Activated gamma-delta T cell treated with anti-CD3 and anti-CD28 coated beads, Interleukin-2, amount 50 U/mL, for 16 hours (primary cell): ENCODE data around the gene IL3.

Experiments
- DNase-seq: peaks from one replicate; pipeline ENCODE4 v3.0.0-alpha.2; 2020; ENCODE audit warnings: low read depth

IL3 gene

GRCh38 chr5:132060501-132061161, at the start of gene IL3:
Gene IL3, plus strand, starts transcription at chr5:132060655. Its CDS starts 52 bp downstream, at chr5:132060707.
- no peak for DNase-seq

- DNase-seq = no peak
Observed at GRCh38 chr5:132010989-132011621, 49.4 kb upstream of the IL3 start.

GRCh38 chr5:132011622-132012343, 48.7 kb upstream of the IL3 start, which contains the start of gene ACSL6:
Gene ACSL6, minus strand, starts transcription at chr5:132011658. Its CDS starts 105 bp downstream, at chr5:132011553.
- no peak for DNase-seq

GRCh38 chr5:132012371-132013005, 48.0 kb upstream of the IL3 start:
- DNase-seq = no peak

- DNase-seq = no peak
Observed at GRCh38 chr5:132013006-132013689, 47.3 kb upstream of the IL3 start.

GRCh38 chr5:132013711-132014110, 46.7 kb upstream of the IL3 start:
- no peak for DNase-seq

GRCh38 chr5:132016721-132017250, 43.7 kb upstream of the IL3 start:
- no peak for DNase-seq

GRCh38 chr5:132017316-132017715, 43.1 kb upstream of the IL3 start:
- DNase-seq = no peak

GRCh38 chr5:132017738-132018625, 42.5 kb upstream of the IL3 start:
- no peak for DNase-seq

- DNase-seq = no peak
Observed at GRCh38 chr5:132019337-132019736, 41.1 kb upstream of the IL3 start.

- peak; percentile 62 for DNase-seq
Observed at GRCh38 chr5:132019857-132020555, 40.4 kb upstream of the IL3 start.

- DNase-seq = no peak
Observed at GRCh38 chr5:132020568-132021339, 39.7 kb upstream of the IL3 start.

- no peak for DNase-seq
Observed at GRCh38 chr5:132021654-132022053, 38.8 kb upstream of the IL3 start.

GRCh38 chr5:132022737-132023136, 37.7 kb upstream of the IL3 start:
- DNase-seq = no peak

GRCh38 chr5:132023258-132024116, 37.0 kb upstream of the IL3 start:
- DNase-seq = no peak

GRCh38 chr5:132024117-132024435, 36.4 kb upstream of the IL3 start:
- DNase-seq = no peak

GRCh38 chr5:132024789-132025402, 35.6 kb upstream of the IL3 start:
- no peak for DNase-seq

- DNase-seq = no peak
Observed at GRCh38 chr5:132025403-132025971, 35.0 kb upstream of the IL3 start.
